Activated T-cell treated with anti-CD3 and anti-CD28 coated beads, Interleukin-2, amount 50 U/mL, for 72 hours (primary cell): ENCODE measurements around the gene LRFN2. TPM values are rescaled to one million over a fixed set of nuclear protein-coding genes. Genes with fewer than 3 reads are reported as not detected.

Experiments used
- ATAC-seq, 2 donors: fragments of 150-1000 bp; cut with Tn5 transposase; replicated peaks in 1 of 2; 2 replicates each; pipeline ENCODE4 v1.10.0; 2021; ENCODE audit warnings: moderate library complexity in 2 of 2, mild to moderate bottlenecking in 1 of 2
- DNase-seq, 2 donors: peaks; one replicate each; pipeline ENCODE4 v3.0.0; 2021 to 2022; ENCODE audit warnings: mixed read lengths in 1 of 2
- H3K27ac Mint-ChIP-seq: one replicate; pipeline ENCODE4 v1.8.0; 2022; ENCODE audit warnings: mild to moderate bottlenecking, moderate library complexity, mixed read lengths
- H3K27me3 Mint-ChIP-seq: one replicate; pipeline ENCODE4 v1.8.0; 2022; ENCODE audit warnings: low read depth, mixed read lengths
- H3K36me3 Mint-ChIP-seq, 2 donors: one replicate each; pipeline ENCODE4 v1.8.0; 2022; ENCODE audit warnings: mixed read lengths in 2 of 2, mild to moderate bottlenecking in 1 of 2; ENCODE audit not compliant: insufficient read depth in 2 of 2
- H3K4me1 Mint-ChIP-seq: one replicate; pipeline ENCODE4 v1.8.0; 2022; ENCODE audit warnings: low read depth, mixed read lengths
- H3K4me3 Mint-ChIP-seq, 2 donors: one replicate each; pipeline ENCODE4 v1.8.0; 2022; ENCODE audit warnings: mild to moderate bottlenecking in 2 of 2, mixed read lengths in 2 of 2, moderate library complexity in 2 of 2
- H3K9me3 Mint-ChIP-seq, 2 donors: one replicate each; pipeline ENCODE4 v1.8.0; 2022; ENCODE audit warnings: mixed read lengths in 2 of 2
- total RNA-seq, 2 donors: library from RNA; stranded (reverse); gene quantifications; one replicate each; pipeline ENCODE4 v1.2.3, GENCODE V29; 2022

LRFN2 gene
- total RNA-seq, 2 donors from 2014 or later, result 0.12 TPM; not detected in 1

DNA sequence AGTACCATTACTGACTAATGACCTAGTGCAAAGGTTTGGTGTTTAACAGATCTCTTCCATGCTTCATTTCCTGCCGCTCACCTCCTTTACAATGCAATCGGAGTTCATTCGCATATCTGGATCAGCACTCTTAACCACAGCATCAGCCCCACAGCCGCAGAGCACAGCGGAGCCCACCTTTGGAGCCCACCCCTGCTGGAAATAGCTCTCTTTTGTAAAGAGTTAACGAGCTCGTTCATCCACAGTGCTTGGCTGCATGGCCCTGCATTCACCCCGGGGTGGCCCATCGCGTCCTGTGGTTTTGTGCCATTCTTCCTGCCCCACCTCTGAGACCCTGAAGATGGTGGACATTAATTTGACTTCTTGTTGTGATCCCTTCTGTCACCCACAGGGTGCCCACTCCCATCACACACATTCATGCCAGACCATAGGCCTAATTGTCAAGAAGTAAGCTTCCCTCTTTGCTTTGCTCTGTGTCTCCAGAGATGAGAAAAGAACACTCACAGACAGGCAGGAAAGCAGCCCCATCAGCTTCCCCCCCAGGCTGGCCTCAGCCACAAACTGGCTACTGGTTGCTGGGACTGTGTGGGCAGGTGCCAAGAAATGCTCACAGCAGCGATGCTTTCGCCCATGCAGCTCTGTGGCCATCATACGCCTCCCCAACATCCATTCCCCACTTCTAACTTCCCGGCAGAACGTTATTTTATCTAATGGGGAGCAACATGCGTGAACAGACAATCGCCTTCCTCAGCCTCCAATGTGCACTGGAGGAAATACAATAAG lies 167.0 kb downstream of the LRFN2 start:
- Mint-ChIP-seq H3K4me1 (peaks cover 5% of the 10 kb centered on the region), H3K27me3 (no peaks in the 10 kb centered on the region), H3K4me3 (no peak overlapping the region), H3K27ac (no peak overlapping the region), H3K9me3 (no peaks in the 10 kb centered on the region), H3K36me3 (no peaks in the 10 kb centered on the region)
- ATAC-seq (no peak), DNase-seq (no peak)

DNA sequence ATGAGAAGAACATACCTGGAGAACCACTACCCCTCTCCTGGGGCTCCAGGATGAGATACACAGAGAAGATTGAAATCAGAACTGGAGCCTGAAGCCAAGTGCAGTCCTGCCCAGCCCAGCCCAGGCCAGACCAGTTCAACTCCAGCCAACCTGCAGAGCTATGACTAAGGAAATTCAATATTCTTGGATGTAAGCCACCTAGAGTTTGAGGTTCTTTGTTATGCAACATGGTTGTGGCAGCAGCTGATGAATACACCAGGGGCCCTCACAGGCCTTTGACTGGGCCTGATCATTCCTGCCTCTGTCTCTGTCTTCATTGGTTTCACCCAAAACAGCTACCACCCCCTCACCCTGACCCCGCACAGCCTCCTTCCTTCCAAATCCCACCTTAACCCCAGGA lies 167.8 kb downstream of the LRFN2 start:
- no peak overlapping the region for H3K4me3 Mint-ChIP-seq
- H3K27me3 Mint-ChIP-seq, result no peaks in the 10 kb centered on the region
- ATAC-seq (no peak), DNase-seq (no peak)
- H3K9me3 Mint-ChIP-seq, result no peaks in the 10 kb centered on the region
- H3K27ac Mint-ChIP-seq, result no peak overlapping the region
- H3K4me1 Mint-ChIP-seq, result peaks cover 5% of the 10 kb centered on the region
- no peaks in the 10 kb centered on the region for H3K36me3 Mint-ChIP-seq

- Mint-ChIP-seq H3K9me3 (no peaks in the 10 kb centered on the region), H3K27ac (no peak overlapping the region), H3K4me1 (peaks cover 10% of the 10 kb centered on the region), H3K27me3 (no peaks in the 10 kb centered on the region), H3K36me3 (no peaks in the 10 kb centered on the region), H3K4me3 (no peak overlapping the region)
- DNase-seq (no peak), ATAC-seq (no peak)
Measured at GRCh38 chr6:40417031-40417430, 170.1 kb downstream of the LRFN2 start.

DNA sequence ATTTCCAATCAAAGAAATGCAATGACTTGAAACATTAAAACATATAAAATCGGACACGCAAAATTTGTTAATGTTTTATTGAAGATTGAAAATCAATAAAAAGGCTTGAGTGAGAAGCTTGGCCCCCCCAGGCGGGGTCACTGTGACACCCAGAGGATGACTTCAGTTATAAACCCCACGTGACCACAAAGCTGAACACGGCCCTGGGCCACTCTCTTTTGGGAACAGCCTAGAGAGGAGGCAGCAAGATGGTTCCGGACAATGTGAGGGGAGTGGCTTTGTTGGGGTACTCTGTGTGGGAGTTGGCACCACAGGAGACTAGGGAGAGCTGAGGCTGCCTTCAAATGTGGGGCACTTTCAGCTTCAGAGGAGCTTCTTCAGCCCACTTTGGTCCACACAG lies 172.5 kb downstream of the LRFN2 start:
- no peaks in the 10 kb centered on the region for H3K9me3 Mint-ChIP-seq
- no peak overlapping the region for H3K4me3 Mint-ChIP-seq
- DNase-seq, result no peak
- H3K27ac Mint-ChIP-seq, result no peak overlapping the region
- H3K4me1 Mint-ChIP-seq, result peaks cover 5% of the 10 kb centered on the region
- H3K27me3 Mint-ChIP-seq, result no peaks in the 10 kb centered on the region
- ATAC-seq, result no peak
- no peaks in the 10 kb centered on the region for H3K36me3 Mint-ChIP-seq

DNA sequence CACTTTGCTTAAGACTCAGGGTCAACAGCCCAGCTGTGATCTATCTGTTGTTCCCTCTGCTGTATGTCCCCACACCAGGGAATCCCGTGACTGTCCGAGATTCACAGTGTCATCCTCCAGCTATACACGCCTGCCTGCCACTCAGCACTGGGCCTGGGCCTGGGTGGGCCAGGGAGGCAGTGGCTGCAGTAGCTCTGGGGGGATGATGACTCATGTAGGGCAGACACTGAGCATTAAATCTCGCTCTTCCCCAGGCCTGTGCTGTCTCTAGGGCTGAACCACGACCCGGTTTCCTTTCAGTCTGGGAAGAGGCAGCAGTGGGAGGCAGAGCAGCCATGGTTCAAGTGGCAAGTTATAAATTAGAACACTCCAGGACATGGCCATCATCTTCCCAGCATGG lies 173.9 kb downstream of the LRFN2 start:
- no peak overlapping the region for H3K27ac Mint-ChIP-seq
- H3K9me3 Mint-ChIP-seq, result no peaks in the 10 kb centered on the region
- no peaks in the 10 kb centered on the region for H3K36me3 Mint-ChIP-seq
- no peaks in the 10 kb centered on the region for H3K27me3 Mint-ChIP-seq
- DNase-seq (no peak), ATAC-seq (peak in 1 of 2 donors; percentile 41)
- H3K4me3 Mint-ChIP-seq, result no peak overlapping the region
- H3K4me1 Mint-ChIP-seq, result peaks cover 5% of the 10 kb centered on the region

DNA sequence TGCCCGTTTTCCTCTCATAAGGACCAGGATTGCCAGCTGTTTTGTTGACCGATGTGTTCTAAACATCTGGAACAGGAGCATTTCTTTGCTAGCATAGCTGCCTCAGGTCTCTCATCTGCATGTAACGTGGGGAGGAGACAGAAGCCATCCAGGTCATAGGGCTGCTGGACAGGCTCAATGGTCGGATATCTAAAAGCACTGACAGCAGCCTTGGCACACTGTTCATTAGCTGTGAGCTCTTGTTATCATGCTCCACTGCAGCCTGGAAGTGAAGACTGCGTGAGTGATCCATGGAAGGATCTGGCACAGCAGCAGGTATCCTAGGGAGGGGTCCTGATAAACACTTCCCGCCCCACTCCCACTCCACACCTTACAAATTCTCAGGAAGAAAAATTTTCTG lies 175.3 kb downstream of the LRFN2 start:
- Mint-ChIP-seq H3K27me3 (no peaks in the 10 kb centered on the region), H3K27ac (no peak overlapping the region), H3K4me3 (no peak overlapping the region), H3K36me3 (no peaks in the 10 kb centered on the region), H3K9me3 (no peaks in the 10 kb centered on the region), H3K4me1 (peaks cover 5% of the 10 kb centered on the region)
- DNase-seq, result no peak
- no peak for ATAC-seq

GRCh38 chr6:40410821-40411220 lies 176.3 kb downstream of the LRFN2 start:
- no peak for ATAC-seq
- no peaks in the 10 kb centered on the region for H3K36me3 Mint-ChIP-seq

DNA sequence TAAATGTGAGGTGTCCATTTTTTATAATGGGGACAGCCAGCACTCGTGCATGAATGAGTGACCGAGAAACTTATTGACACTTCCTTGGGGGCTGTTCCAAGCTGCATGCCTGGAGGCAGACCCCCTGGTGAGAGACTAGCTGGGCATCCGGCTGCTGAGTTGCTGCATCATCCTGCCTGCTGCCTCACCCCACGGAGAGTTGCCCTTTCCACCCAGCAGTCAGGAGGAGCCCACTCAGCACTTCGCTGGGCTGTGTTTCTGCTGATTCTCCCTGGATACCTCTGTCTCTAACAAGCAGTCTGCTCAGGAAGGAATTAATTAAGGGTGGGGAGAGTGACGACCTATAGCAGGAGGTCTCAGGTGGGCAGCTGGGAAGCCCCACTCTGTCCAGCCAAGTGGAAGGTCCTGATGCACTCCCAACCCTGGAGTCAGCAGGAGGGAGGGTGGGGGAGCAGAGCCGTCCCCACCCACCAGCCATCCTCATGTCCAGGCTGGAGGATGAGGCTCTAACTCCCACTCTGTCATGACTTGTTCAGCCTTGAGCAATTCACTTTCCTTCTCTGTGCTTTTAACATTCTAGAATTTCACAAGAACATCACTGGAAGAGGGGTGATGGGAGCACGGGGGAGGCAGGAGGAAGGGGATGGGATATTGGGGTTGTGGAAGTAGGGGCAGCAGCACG lies 177.3 kb downstream of the LRFN2 start:
- no peak overlapping the region for H3K4me3 Mint-ChIP-seq

More at GRCh38 chr6:40410821-40411220, 176.3 kb downstream of the LRFN2 start:
- Mint-ChIP-seq H3K9me3 (no peaks in the 10 kb centered on the region), H3K27me3 (no peaks in the 10 kb centered on the region), H3K27ac (no peak overlapping the region), H3K4me1 (peaks cover 5% of the 10 kb centered on the region), H3K4me3 (no peak overlapping the region)
- DNase-seq, result no peak

GRCh38 chr6:40408786-40409542 lies 178.2 kb downstream of the LRFN2 start:
- ATAC-seq, result peak in 1 of 2 donors; percentile 35
- H3K4me3 Mint-ChIP-seq, result no peak overlapping the region

More for the DNA sequence above, 177.3 kb downstream of the LRFN2 start:
- H3K4me1 Mint-ChIP-seq, result peaks cover 5% of the 10 kb centered on the region
- H3K36me3 Mint-ChIP-seq, result no peaks in the 10 kb centered on the region
- DNase-seq (no peak), ATAC-seq (no peak)
- H3K27me3 Mint-ChIP-seq, result no peaks in the 10 kb centered on the region
- H3K27ac Mint-ChIP-seq, result no peak overlapping the region
- H3K9me3 Mint-ChIP-seq, result no peaks in the 10 kb centered on the region

GRCh38 chr6:40407239-40407638 lies 179.9 kb downstream of the LRFN2 start:
- H3K36me3 Mint-ChIP-seq, result no peaks in the 10 kb centered on the region
- no peaks in the 10 kb centered on the region for H3K27me3 Mint-ChIP-seq
- no peaks in the 10 kb centered on the region for H3K4me1 Mint-ChIP-seq
- no peak overlapping the region for H3K27ac Mint-ChIP-seq
- H3K4me3 Mint-ChIP-seq, result no peak overlapping the region
- H3K9me3 Mint-ChIP-seq, result no peaks in the 10 kb centered on the region
- ATAC-seq (peak in 1 of 2 donors; percentile 60), DNase-seq (no peak)

More at GRCh38 chr6:40408786-40409542, 178.2 kb downstream of the LRFN2 start:
- no peaks in the 10 kb centered on the region for H3K9me3 Mint-ChIP-seq
- H3K4me1 Mint-ChIP-seq, result peaks cover 5% of the 10 kb centered on the region
- H3K27me3 Mint-ChIP-seq, result no peaks in the 10 kb centered on the region
- H3K36me3 Mint-ChIP-seq, result no peaks in the 10 kb centered on the region
- no peak for DNase-seq
- H3K27ac Mint-ChIP-seq, result no peak overlapping the region

DNA sequence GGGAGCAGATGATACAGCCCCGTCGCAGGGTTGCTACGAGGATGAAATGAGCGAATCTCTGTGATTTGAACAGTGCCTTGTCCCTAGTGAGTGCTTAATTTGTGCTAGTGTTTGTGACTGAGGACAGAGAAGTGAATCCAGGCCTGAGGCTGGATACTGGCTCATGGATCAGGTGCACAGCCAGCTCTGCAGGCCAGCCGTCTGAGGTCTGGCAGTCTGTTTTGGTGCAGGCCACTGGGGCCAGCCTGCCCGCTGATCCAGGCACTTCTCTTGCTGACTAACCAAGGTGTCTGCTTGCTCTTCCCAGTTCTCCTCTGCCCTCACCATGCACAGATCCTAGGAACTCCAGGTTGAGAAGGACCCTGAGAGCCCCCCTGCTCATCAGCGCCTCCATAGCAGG lies 181.0 kb downstream of the LRFN2 start:
- H3K4me1 Mint-ChIP-seq, result peaks cover 2% of the 10 kb centered on the region
- no peak overlapping the region for H3K4me3 Mint-ChIP-seq
- H3K27me3 Mint-ChIP-seq, result no peaks in the 10 kb centered on the region
- H3K9me3 Mint-ChIP-seq, result no peaks in the 10 kb centered on the region
- H3K36me3 Mint-ChIP-seq, result no peaks in the 10 kb centered on the region
- H3K27ac Mint-ChIP-seq, result no peak overlapping the region
- ATAC-seq (no peak), DNase-seq (no peak)

- Mint-ChIP-seq H3K4me1 (peaks cover 18% of the 10 kb centered on the region), H3K27ac (no peak overlapping the region), H3K36me3 (no peaks in the 10 kb centered on the region), H3K4me3 (no peak overlapping the region), H3K27me3 (no peaks in the 10 kb centered on the region), H3K9me3 (no peaks in the 10 kb centered on the region)
- ATAC-seq (peak; percentile 65), DNase-seq (no peak)
Measured at GRCh38 chr6:40400738-40401137, 186.4 kb downstream of the LRFN2 start.

GRCh38 chr6:40399888-40400457 lies 187.2 kb downstream of the LRFN2 start:
- peak; percentile 70 to 71 for ATAC-seq
- H3K27me3 Mint-ChIP-seq, result no peaks in the 10 kb centered on the region
- H3K36me3 Mint-ChIP-seq, result no peaks in the 10 kb centered on the region
- no peak overlapping the region for H3K27ac Mint-ChIP-seq
- H3K9me3 Mint-ChIP-seq, result no peaks in the 10 kb centered on the region
- no peak for DNase-seq
- H3K4me1 Mint-ChIP-seq, result peaks cover 18% of the 10 kb centered on the region
- no peak overlapping the region for H3K4me3 Mint-ChIP-seq
